ENCODE data around the gene CUBN. TPM values are rescaled to one million over a fixed set of nuclear protein-coding genes. Genes with fewer than 3 reads are reported as not detected.

CUBN gene
- total RNA-seq, 1 donor from 2014 or later, result 0.32 TPM

GRCh38 chr10:16989826-16990293 lies 139.8 kb downstream of the CUBN start:
- Mint-ChIP-seq H3K27ac (ENCODE audit: unreplicated experiment) (no peak overlapping the region), H3K36me3 (ENCODE audit: unreplicated experiment) (no peaks in the 10 kb centered on the region), H3K4me1 (ENCODE audit: low read depth, unreplicated experiment) (peaks cover 2% of the 10 kb centered on the region), H3K9me3 (ENCODE audit: unreplicated experiment) (no peaks in the 10 kb centered on the region), H3K27me3 (ENCODE audit: unreplicated experiment) (no peaks in the 10 kb centered on the region), H3K4me3 (ENCODE audit: unreplicated experiment) (no peak overlapping the region)
- TF ChIP-seq CTCF (IDR thresholded peaks at IDR 0.05; ENCODE audit: partially characterized antibody, unreplicated experiment), result no peak
- DNase-seq, result no peak

GRCh38 chr10:16988900-16989299 lies 140.7 kb downstream of the CUBN start:
- Mint-ChIP-seq H3K4me1 (ENCODE audit: low read depth, unreplicated experiment) (peaks cover 2% of the 10 kb centered on the region), H3K36me3 (ENCODE audit: unreplicated experiment) (no peaks in the 10 kb centered on the region), H3K9me3 (ENCODE audit: unreplicated experiment) (no peaks in the 10 kb centered on the region), H3K4me3 (ENCODE audit: unreplicated experiment) (no peak overlapping the region), H3K27ac (ENCODE audit: unreplicated experiment) (no peak overlapping the region), H3K27me3 (ENCODE audit: unreplicated experiment) (no peaks in the 10 kb centered on the region)
- TF ChIP-seq CTCF (IDR thresholded peaks at IDR 0.05; ENCODE audit: partially characterized antibody, unreplicated experiment), result no peak
- no peak for DNase-seq

GRCh38 chr10:16987976-16988610 lies 141.5 kb downstream of the CUBN start:
- Mint-ChIP-seq H3K4me1 (ENCODE audit: low read depth, unreplicated experiment) (peaks cover 2% of the 10 kb centered on the region), H3K9me3 (ENCODE audit: unreplicated experiment) (no peaks in the 10 kb centered on the region), H3K27me3 (ENCODE audit: unreplicated experiment) (no peaks in the 10 kb centered on the region), H3K27ac (ENCODE audit: unreplicated experiment) (no peak overlapping the region), H3K4me3 (ENCODE audit: unreplicated experiment) (no peak overlapping the region), H3K36me3 (ENCODE audit: unreplicated experiment) (no peaks in the 10 kb centered on the region)
- DNase-seq, result no peak
- no peak for TF ChIP-seq CTCF (IDR thresholded peaks at IDR 0.05; ENCODE audit: partially characterized antibody, unreplicated experiment)

GRCh38 chr10:16987206-16987621 lies 142.4 kb downstream of the CUBN start:
- DNase-seq, result no peak
- H3K4me1 Mint-ChIP-seq (ENCODE audit: low read depth, unreplicated experiment), result peaks cover 2% of the 10 kb centered on the region
- H3K4me3 Mint-ChIP-seq (ENCODE audit: unreplicated experiment), result no peak overlapping the region
- no peaks in the 10 kb centered on the region for H3K9me3 Mint-ChIP-seq (ENCODE audit: unreplicated experiment)
- H3K27me3 Mint-ChIP-seq (ENCODE audit: unreplicated experiment), result no peaks in the 10 kb centered on the region
- no peak overlapping the region for H3K27ac Mint-ChIP-seq (ENCODE audit: unreplicated experiment)
- no peaks in the 10 kb centered on the region for H3K36me3 Mint-ChIP-seq (ENCODE audit: unreplicated experiment)
- TF ChIP-seq CTCF (IDR thresholded peaks at IDR 0.05; ENCODE audit: partially characterized antibody, unreplicated experiment), result no peak

- no peak overlapping the region for H3K4me3 Mint-ChIP-seq (ENCODE audit: unreplicated experiment)
- H3K36me3 Mint-ChIP-seq (ENCODE audit: unreplicated experiment), result no peaks in the 10 kb centered on the region
- H3K27me3 Mint-ChIP-seq (ENCODE audit: unreplicated experiment), result no peaks in the 10 kb centered on the region
- DNase-seq, result no peak
- TF ChIP-seq CTCF (IDR thresholded peaks at IDR 0.05; ENCODE audit: partially characterized antibody, unreplicated experiment), result no peak
- H3K9me3 Mint-ChIP-seq (ENCODE audit: unreplicated experiment), result no peaks in the 10 kb centered on the region
- peaks cover 2% of the 10 kb centered on the region for H3K4me1 Mint-ChIP-seq (ENCODE audit: low read depth, unreplicated experiment)
- H3K27ac Mint-ChIP-seq (ENCODE audit: unreplicated experiment), result no peak overlapping the region
Measured at GRCh38 chr10:16986406-16987205, 143.0 kb downstream of the CUBN start.
